HFFc6 (cell line): ENCODE measurements around the gene FBN1. TPM values are rescaled to one million over a fixed set of nuclear protein-coding genes. Genes with fewer than 3 reads are reported as not detected.

Source experiments
- DNase-seq: peaks from one replicate; pipeline ENCODE4 v3.0.0-alpha.2; 2018
- H3K27ac Mint-ChIP-seq: 2 replicates; pipeline ENCODE4 v1.8.0; 2020; ENCODE audit warnings: mild to moderate bottlenecking, mixed read lengths
- H3K27me3 Mint-ChIP-seq: 2 replicates; pipeline ENCODE4 v1.8.0; 2021; ENCODE audit warnings: mild to moderate bottlenecking, moderate library complexity, mixed read lengths; ENCODE audit not compliant: insufficient read depth
- H3K36me3 Mint-ChIP-seq: 2 replicates; pipeline ENCODE4 v1.8.0; 2021; ENCODE audit warnings: low read depth, mixed read lengths
- H3K4me1 Mint-ChIP-seq: 2 replicates; pipeline ENCODE4 v1.8.0; 2020; ENCODE audit warnings: low read depth, mixed read lengths
- H3K4me3 Mint-ChIP-seq: 2 replicates; pipeline ENCODE4 v1.8.0; 2020; ENCODE audit warnings: mild to moderate bottlenecking, moderate library complexity, mixed read lengths
- H3K9me3 Mint-ChIP-seq: 2 replicates; pipeline ENCODE4 v1.8.0; 2020; ENCODE audit warnings: mild to moderate bottlenecking, mixed read lengths
- total RNA-seq, 6 experiments: library from RNA; stranded (reverse); fragmentation: NEBNext Ultra II Directional; extraction: Animal tissue kit (Norgen Biotek cat#: 25700); gene quantifications; 2 replicates in 1 of 6; 3 replicates in 5 of 6; pipeline ENCODE4 v1.2.3, GENCODE V29; 2021
- TF ChIP-seq, protein P1 (sequence below): fragments of 200-600 bp; sonication (generic); IDR thresholded peaks from 2 replicates; pipeline ENCODE4 v1.5.0; 2021; ENCODE audit warnings: antibody characterized with exemption, mild to moderate bottlenecking

FBN1 gene
- total RNA-seq, 6 experiments from 2014 or later = 584 to 754 (median 609) TPM

DNA sequence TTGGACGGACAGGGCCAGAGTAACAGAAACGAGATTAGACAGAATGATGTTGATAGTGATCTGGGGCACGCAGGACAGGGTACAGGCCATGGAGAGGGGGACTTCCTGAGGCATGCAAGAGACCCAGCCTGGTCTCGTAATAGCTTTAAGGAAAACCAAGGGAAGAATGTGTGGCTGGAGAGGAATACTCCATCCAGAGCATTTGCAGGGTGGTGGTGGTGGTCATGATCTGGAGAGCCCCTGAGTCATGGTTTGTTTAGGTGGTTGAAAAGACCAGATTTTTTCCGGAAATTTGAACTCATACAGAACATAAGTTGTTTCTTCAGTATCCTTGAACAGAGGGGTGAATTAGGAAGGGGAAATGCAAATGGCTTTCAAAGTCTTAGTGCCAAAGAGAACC is 175.8 kb downstream of the FBN1 start:
- Mint-ChIP-seq H3K27ac (peak overlapping the region; percentile 58), H3K27me3 (peaks cover 38% of the 10 kb centered on the region), H3K4me3 (peak overlapping the region; percentile 14; the same call in 1 of the 2 replicates), H3K4me1 (peaks cover 85% of the 10 kb centered on the region), H3K9me3 (peaks cover 5% of the 10 kb centered on the region; the same call in 1 of the 2 replicates), H3K36me3 (peaks cover 94% of the 10 kb centered on the region)
- no peak for DNase-seq
- TF ChIP-seq, protein P1, sequence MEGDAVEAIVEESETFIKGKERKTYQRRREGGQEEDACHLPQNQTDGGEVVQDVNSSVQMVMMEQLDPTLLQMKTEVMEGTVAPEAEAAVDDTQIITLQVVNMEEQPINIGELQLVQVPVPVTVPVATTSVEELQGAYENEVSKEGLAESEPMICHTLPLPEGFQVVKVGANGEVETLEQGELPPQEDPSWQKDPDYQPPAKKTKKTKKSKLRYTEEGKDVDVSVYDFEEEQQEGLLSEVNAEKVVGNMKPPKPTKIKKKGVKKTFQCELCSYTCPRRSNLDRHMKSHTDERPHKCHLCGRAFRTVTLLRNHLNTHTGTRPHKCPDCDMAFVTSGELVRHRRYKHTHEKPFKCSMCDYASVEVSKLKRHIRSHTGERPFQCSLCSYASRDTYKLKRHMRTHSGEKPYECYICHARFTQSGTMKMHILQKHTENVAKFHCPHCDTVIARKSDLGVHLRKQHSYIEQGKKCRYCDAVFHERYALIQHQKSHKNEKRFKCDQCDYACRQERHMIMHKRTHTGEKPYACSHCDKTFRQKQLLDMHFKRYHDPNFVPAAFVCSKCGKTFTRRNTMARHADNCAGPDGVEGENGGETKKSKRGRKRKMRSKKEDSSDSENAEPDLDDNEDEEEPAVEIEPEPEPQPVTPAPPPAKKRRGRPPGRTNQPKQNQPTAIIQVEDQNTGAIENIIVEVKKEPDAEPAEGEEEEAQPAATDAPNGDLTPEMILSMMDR = no peak

DNA sequence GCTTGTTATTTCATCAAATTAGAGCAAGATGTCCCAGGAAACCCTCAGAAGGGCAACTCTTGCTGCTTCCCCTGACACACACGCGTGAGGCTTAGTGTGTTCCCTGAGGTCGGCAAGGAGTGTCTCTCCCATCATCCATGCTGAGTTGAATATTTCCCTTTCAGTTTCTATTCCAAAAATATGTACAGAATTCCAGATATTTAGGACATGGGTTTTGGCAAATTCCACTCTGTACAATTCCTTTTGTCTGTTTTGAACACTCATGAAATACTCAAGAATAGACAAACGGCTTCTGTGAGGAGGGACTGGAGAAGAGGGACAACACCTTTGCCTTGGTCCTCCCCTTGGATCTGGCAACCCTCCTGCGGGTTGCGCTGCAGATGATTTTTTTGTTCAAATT is 176.2 kb downstream of the FBN1 start:
- peaks cover 85% of the 10 kb centered on the region for H3K4me1 Mint-ChIP-seq
- TF ChIP-seq, protein P1 = no peak
- H3K27ac Mint-ChIP-seq = peak overlapping the region; percentile 58
- H3K9me3 Mint-ChIP-seq = peaks cover 5% of the 10 kb centered on the region; the same call in 1 of the 2 replicates
- H3K27me3 Mint-ChIP-seq = peaks cover 39% of the 10 kb centered on the region
- H3K36me3 Mint-ChIP-seq = peaks cover 94% of the 10 kb centered on the region
- no peak for DNase-seq
- H3K4me3 Mint-ChIP-seq = peak overlapping the region; percentile 14; the same call in 1 of the 2 replicates

DNA sequence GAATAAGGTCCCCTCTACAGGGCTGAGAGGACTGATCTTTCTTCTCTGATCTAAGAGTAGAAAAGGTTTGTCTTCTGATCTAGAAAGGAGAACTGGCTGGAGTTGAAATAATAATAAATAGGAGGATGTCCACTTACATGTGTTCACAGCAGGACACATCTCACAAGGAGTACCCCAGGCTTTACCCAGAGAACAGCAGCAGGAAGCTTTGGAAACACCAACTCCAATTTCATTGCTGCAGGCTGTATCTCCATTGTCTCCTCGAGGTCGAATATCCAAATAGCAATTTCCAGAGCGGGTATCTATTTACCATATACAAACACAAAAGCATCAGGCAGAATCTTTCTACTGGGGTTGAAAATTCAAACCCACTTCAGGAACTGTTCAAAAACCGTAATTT is 177.7 kb downstream of the FBN1 start:
- Mint-ChIP-seq H3K27ac (peak overlapping the region; percentile 62), H3K4me3 (peak overlapping the region; percentile 24; the same call in 1 of the 2 replicates), H3K27me3 (peaks cover 42% of the 10 kb centered on the region), H3K36me3 (peaks cover 96% of the 10 kb centered on the region), H3K4me1 (peaks cover 85% of the 10 kb centered on the region), H3K9me3 (peaks cover 5% of the 10 kb centered on the region; the same call in 1 of the 2 replicates)
- TF ChIP-seq, protein P1 = no peak
- no peak for DNase-seq

DNA sequence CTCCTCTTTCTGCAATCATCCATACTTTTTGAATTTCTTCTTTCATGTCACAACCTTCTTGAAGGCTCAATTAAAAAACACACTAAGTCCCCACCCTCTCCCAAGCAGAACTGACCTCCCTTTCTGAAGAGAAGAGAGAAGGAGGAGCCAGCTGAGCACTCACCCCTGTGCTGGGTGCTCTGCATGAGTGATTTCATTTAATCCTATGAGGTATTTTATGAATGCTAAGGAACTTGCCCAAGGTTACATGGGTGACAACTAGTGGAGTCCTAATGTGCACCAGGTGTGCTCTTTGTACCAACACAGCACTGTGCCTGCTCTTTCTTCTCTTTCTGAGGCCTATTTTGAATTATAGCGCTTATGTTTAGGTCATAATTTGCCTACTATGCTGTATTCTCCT is 178.7 kb downstream of the FBN1 start:
- Mint-ChIP-seq H3K4me1 (peaks cover 83% of the 10 kb centered on the region), H3K27me3 (peaks cover 36% of the 10 kb centered on the region), H3K27ac (peak overlapping the region; percentile 62), H3K36me3 (peaks cover 92% of the 10 kb centered on the region), H3K4me3 (peak overlapping the region; percentile 48; the same call in 1 of the 2 replicates), H3K9me3 (no peaks in the 10 kb centered on the region)
- no peak for DNase-seq
- TF ChIP-seq, protein P1 = no peak

DNA sequence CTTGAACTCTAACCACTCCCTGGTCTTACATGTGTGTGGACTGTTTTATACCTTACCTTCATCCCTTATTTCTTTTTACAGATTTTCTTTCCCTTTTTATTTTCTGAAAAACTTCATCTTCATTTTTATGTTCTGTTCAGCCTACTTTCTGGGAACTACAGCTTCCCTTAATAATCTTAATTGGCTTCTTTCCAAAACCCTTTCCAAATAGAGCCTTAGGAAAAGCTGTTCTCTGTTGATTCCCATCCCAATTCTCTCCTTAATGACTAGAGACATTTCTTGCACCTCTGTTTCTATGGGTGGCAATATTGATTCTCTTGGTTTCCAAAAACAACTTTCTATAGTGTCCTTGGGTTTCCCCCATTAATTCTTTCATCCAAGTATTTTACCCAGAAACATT is 179.4 kb downstream of the FBN1 start:
- no peak for DNase-seq
- Mint-ChIP-seq H3K27me3 (peaks cover 33% of the 10 kb centered on the region), H3K4me1 (peaks cover 85% of the 10 kb centered on the region), H3K4me3 (no peak overlapping the region), H3K27ac (peak overlapping the region; percentile 62), H3K9me3 (no peaks in the 10 kb centered on the region), H3K36me3 (peaks cover 86% of the 10 kb centered on the region)
- TF ChIP-seq, protein P1 = no peak

DNA sequence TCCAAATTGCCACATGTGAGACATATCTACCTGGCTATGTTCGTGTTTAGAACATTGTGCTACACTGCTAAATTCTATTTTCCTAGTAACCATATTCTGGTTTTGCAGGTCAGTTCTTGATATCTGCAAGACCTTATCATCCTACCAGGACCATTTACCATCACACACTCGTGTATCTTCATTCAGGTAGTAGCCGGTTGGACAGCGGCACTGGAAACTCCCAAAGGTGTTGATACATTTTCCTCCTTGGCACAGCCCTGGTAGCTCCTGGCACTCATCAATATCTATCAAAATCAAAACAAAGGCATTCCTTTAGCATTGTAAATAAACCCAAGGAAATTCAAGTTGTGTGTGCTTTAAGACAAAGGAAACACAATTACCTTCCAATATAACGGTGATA is 180.1 kb downstream of the FBN1 start:
- peak overlapping the region; percentile 62; the same call in 1 of the 2 replicates for H3K27ac Mint-ChIP-seq
- peaks cover 86% of the 10 kb centered on the region for H3K36me3 Mint-ChIP-seq
- H3K9me3 Mint-ChIP-seq = no peaks in the 10 kb centered on the region
- TF ChIP-seq, protein P1 = no peak
- no peak overlapping the region for H3K4me3 Mint-ChIP-seq
- no peak for DNase-seq
- H3K27me3 Mint-ChIP-seq = peaks cover 31% of the 10 kb centered on the region
- H3K4me1 Mint-ChIP-seq = peaks cover 85% of the 10 kb centered on the region
